Endothelial cell (in vitro differentiated cells): ENCODE data around the gene VWA7. TPM values are rescaled to one million over a fixed set of nuclear protein-coding genes. Genes with fewer than 3 reads are reported as not detected.

Experiments
- DNase-seq: peaks from one replicate; pipeline ENCODE4 v3.0.0; 2021; ENCODE audit warnings: low spot score
- H3K27ac Mint-ChIP-seq: one replicate; pipeline ENCODE4 v1.8.0; 2021; ENCODE audit warnings: mixed read lengths, inconsistent platforms; ENCODE audit not compliant: unreplicated experiment
- H3K27me3 Mint-ChIP-seq: one replicate; pipeline ENCODE4 v1.8.0; 2021; ENCODE audit warnings: mild to moderate bottlenecking, moderate library complexity, mixed read lengths, inconsistent platforms; ENCODE audit not compliant: unreplicated experiment
- H3K36me3 Mint-ChIP-seq: one replicate; pipeline ENCODE4 v1.8.0; 2021; ENCODE audit warnings: mild to moderate bottlenecking, low read depth, mixed read lengths, inconsistent platforms; ENCODE audit not compliant: unreplicated experiment
- H3K4me1 Mint-ChIP-seq: one replicate; pipeline ENCODE4 v1.8.0; 2021; ENCODE audit warnings: mild to moderate bottlenecking, mixed read lengths, inconsistent platforms; ENCODE audit not compliant: unreplicated experiment
- H3K4me3 Mint-ChIP-seq: one replicate; pipeline ENCODE4 v1.8.0; 2021; ENCODE audit warnings: mild to moderate bottlenecking, mixed read lengths, inconsistent platforms; ENCODE audit not compliant: unreplicated experiment
- H3K9me3 Mint-ChIP-seq: one replicate; pipeline ENCODE4 v1.8.0; 2021; ENCODE audit warnings: mixed read lengths, inconsistent platforms; ENCODE audit not compliant: unreplicated experiment
- total RNA-seq: library from RNA; stranded (reverse); fragmentation: NEBNext Ultra II Directional; extraction: Animal tissue kit (Norgen Biotek cat#: 25700); gene quantifications from one replicate; pipeline ENCODE4 v1.2.1, GENCODE V29; 2021; ENCODE audit not compliant: unreplicated experiment
- TF ChIP-seq, protein P1 (sequence below): fragments of 200-600 bp; sonication (generic); IDR thresholded peaks from one replicate; pipeline ENCODE4 v1.5.0; 2021; ENCODE audit warnings: antibody characterized with exemption; ENCODE audit not compliant: unreplicated experiment

The VWA7 gene
- total RNA-seq, 1 donor from 2014 or later: 0.74 TPM

DNA sequence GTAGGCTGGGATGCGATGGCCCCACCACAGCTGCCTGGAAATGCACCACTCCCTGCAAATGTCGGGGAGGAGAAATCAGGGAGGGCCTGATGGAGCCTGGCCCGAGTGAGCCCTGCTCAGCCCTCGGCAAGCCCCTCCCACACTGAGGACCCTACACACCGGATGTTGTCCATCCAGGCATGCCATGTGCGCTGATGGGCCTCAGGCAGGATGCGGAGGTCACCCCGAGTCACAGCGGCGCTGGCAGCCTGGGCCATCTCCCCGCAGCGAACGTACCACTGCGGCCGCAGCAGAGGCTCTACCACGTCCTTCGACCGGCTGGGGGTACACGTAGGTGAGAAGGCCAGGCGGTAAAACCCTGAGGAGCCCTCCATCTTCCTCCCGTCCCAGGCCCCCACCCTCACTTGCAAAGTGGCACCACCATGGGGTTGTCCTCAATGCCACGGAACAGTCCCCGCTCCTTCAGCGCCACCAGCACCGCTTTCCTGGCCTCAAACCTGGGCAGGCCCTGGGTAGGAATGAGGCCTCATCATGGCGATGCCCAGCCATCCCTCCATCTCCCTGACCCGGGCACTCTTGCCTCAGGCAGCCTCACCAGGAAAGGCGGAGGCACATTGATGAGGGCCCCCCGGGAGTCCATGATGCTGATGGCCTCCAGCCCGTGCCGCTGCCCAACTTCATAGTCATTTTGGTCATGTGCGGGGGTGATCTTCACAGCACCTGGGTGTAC lies 5.2 kb upstream of the VWA7 start:
- H3K4me3 Mint-ChIP-seq: no peak overlapping the region
- peaks cover 13% of the 10 kb centered on the region for H3K36me3 Mint-ChIP-seq
- H3K4me1 Mint-ChIP-seq: no peaks in the 10 kb centered on the region
- DNase-seq: no peak
- no peaks in the 10 kb centered on the region for H3K9me3 Mint-ChIP-seq
- TF ChIP-seq, protein P1, sequence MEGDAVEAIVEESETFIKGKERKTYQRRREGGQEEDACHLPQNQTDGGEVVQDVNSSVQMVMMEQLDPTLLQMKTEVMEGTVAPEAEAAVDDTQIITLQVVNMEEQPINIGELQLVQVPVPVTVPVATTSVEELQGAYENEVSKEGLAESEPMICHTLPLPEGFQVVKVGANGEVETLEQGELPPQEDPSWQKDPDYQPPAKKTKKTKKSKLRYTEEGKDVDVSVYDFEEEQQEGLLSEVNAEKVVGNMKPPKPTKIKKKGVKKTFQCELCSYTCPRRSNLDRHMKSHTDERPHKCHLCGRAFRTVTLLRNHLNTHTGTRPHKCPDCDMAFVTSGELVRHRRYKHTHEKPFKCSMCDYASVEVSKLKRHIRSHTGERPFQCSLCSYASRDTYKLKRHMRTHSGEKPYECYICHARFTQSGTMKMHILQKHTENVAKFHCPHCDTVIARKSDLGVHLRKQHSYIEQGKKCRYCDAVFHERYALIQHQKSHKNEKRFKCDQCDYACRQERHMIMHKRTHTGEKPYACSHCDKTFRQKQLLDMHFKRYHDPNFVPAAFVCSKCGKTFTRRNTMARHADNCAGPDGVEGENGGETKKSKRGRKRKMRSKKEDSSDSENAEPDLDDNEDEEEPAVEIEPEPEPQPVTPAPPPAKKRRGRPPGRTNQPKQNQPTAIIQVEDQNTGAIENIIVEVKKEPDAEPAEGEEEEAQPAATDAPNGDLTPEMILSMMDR: no peak
- peaks cover 2% of the 10 kb centered on the region for H3K27me3 Mint-ChIP-seq
- H3K27ac Mint-ChIP-seq: no peak overlapping the region

DNA sequence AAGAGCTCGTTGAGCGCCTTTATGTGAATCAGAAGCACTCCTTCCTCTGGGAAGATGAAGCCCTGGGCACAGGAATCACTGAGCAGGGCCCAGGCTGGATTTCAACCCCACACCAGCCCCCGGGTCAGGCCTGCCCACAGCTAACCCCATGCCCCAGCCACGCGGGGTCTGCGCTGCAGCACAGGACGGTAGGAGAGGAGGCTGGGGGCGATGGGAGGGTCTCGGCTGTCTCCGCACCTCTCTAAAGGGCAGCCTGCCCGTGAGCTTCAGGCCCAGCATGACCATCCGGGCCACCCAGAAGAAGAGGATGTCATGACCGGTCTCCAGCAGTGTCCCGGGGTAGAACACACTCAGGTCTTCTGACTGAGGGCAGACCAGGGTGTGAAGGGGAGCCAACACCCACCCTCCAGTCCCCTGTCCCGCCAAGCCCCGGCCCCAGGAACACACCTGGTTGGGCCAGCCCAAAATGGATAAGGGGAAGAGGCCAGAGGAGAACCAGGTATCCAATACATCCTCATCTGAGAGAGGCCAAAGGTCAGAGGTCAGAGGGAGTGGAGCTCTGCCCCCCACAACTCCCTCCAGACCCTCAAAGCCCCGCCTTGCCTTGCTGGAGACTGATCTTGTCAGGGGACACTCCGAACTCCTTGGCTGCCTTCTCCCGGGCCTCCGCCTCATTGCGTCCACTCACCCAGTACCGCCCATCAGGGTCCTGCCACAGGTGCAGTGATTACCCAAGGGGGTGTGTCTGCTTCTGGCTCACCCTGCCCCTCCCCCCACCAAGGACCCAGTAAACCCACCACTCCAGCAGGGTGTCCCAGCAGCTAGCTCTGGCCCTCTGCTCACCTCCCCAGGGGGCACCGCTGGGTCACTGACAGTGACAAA lies 4.4 kb upstream of the VWA7 start:
- Mint-ChIP-seq H3K36me3 (peaks cover 13% of the 10 kb centered on the region), H3K4me1 (no peaks in the 10 kb centered on the region), H3K9me3 (no peaks in the 10 kb centered on the region), H3K27ac (no peak overlapping the region), H3K27me3 (peaks cover 2% of the 10 kb centered on the region), H3K4me3 (no peak overlapping the region)
- TF ChIP-seq, protein P1: no peak
- DNase-seq: no peak

DNA sequence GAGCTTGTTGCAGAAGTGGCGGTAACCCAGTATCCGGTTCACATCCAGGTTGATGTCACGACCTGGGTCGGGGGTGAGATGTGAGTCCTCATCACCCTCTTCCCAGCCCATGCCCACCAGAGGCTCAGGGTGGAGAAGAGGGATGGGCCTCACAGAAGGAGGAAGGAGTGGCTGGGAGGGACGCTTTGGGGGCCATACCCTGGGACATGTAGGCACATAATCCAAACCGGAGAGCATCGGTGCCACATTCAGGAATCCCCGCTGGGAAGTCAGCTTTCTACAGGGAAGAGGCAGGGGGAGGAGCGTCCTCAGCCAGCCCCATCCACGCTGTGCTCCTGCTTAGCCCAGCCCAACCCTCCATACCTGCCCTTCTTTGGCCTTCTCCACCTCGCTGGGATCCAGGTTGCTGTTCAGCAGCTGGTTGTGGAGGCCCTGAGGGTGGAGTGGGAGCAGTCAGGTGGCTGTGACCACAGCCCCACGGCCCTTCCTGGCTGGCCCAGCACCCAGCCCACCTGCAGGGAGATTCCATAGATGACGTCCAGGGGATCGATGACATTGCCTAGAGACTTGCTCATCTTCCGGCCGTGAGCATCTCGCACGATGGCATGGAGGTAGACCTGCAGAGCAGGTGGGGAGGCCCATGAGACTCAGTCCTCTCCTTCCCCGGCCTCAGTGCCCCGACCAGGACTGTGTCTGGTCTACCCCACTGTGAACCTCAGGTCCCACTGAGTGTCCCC lies 3.5 kb upstream of the VWA7 start:
- no peaks in the 10 kb centered on the region for H3K9me3 Mint-ChIP-seq
- DNase-seq: no peak
- H3K27ac Mint-ChIP-seq: no peak overlapping the region
- H3K36me3 Mint-ChIP-seq: peaks cover 13% of the 10 kb centered on the region
- TF ChIP-seq, protein P1: no peak
- peaks cover 2% of the 10 kb centered on the region for H3K27me3 Mint-ChIP-seq
- H3K4me3 Mint-ChIP-seq: no peak overlapping the region
- no peaks in the 10 kb centered on the region for H3K4me1 Mint-ChIP-seq

DNA sequence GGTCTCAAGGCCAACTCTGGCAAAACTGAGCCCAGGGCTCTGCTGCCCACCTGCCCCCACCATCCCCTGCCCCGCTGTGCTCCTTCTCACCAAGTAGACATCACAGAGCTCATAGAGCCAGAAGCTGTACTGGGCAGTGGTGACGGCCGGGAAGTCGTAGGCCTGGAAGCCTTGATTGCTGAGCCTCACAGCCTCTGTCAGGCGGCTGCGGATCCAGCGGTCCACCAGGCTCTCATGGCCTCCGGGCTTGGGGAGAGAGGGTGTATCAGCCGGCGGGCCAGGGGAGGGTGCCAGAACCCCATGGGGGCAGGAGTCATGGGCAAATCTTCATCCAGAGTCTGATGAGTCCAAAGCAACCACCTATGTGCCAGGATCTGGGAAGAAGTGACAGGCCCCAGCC lies 2.8 kb upstream of the VWA7 start:
- no peak overlapping the region for H3K4me3 Mint-ChIP-seq
- no peak overlapping the region for H3K27ac Mint-ChIP-seq
- TF ChIP-seq, protein P1: no peak
- H3K9me3 Mint-ChIP-seq: no peaks in the 10 kb centered on the region
- no peak for DNase-seq
- no peaks in the 10 kb centered on the region for H3K4me1 Mint-ChIP-seq
- peaks cover 2% of the 10 kb centered on the region for H3K27me3 Mint-ChIP-seq
- H3K36me3 Mint-ChIP-seq: peaks cover 13% of the 10 kb centered on the region
